ENCODE data around the gene WIPF1. TPM values are rescaled to one million over a fixed set of nuclear protein-coding genes. Genes with fewer than 3 reads are reported as not detected.

The WIPF1 gene
- total RNA-seq, 1 experiment from 2014 or later = 6.4 TPM

GRCh38 chr2:174608866-174609214, 11.2 kb upstream of the WIPF1 start:
- ChIA-PET CTCF (no interaction called here), POLR2A (no interaction called here)
- H3K9me3 Mint-ChIP-seq = no peaks in the 10 kb centered on the region
- no peaks in the 10 kb centered on the region for H3K4me1 Mint-ChIP-seq
- no peaks in the 10 kb centered on the region for H3K27me3 Mint-ChIP-seq (ENCODE audit: low read depth)
- H3K27ac Mint-ChIP-seq = no peak overlapping the region
- no peak for TF ChIP-seq ZNF423 (CRISPR knock-in tag; IDR thresholded peaks at IDR 0.05)
- TF ChIP-seq ATF1 (CRISPR knock-in tag; IDR thresholded peaks at IDR 0.05) = no peak
- no peak for TF ChIP-seq CDX4 (CRISPR knock-in tag; IDR thresholded peaks at IDR 0.05; ENCODE audit: borderline replicate concordance)
- TF ChIP-seq CREM (CRISPR knock-in tag; IDR thresholded peaks at IDR 0.05) = no peak
- no peak overlapping the region for H3K4me3 Mint-ChIP-seq
- no peak for ATAC-seq
- DNase-seq (ENCODE audit: low spot score) = no peak
- no peaks in the 10 kb centered on the region for H3K36me3 Mint-ChIP-seq

GRCh38 chr2:174607989-174608865, 10.6 kb upstream of the WIPF1 start:
- Mint-ChIP-seq H3K27ac (no peak overlapping the region), H3K4me1 (no peaks in the 10 kb centered on the region), H3K9me3 (no peaks in the 10 kb centered on the region), H3K27me3 (ENCODE audit: low read depth) (no peaks in the 10 kb centered on the region), H3K36me3 (no peaks in the 10 kb centered on the region), H3K4me3 (no peak overlapping the region)
- ChIA-PET CTCF (no interaction called here), POLR2A (no interaction called here)
- ATAC-seq (no peak), DNase-seq (ENCODE audit: low spot score) (no peak)
- TF ChIP-seq NFYB (CRISPR knock-in tag; conservative IDR thresholded peaks at IDR 0.05; ENCODE audit: low read depth) = no peak
- no peak for TF ChIP-seq EMX1 (CRISPR knock-in tag; IDR thresholded peaks at IDR 0.05)
- no peak for TF ChIP-seq NFATC4 (CRISPR knock-in tag; IDR thresholded peaks at IDR 0.05)
- no peak for TF ChIP-seq SOX15 (CRISPR knock-in tag; IDR thresholded peaks at IDR 0.05)
- no peak for TF ChIP-seq SMAD4 (CRISPR knock-in tag; IDR thresholded peaks at IDR 0.05)
- no peak for TF ChIP-seq ZNF512 (CRISPR knock-in tag; IDR thresholded peaks at IDR 0.05; ENCODE audit: borderline replicate concordance)
- TF ChIP-seq CDX4 (CRISPR knock-in tag; IDR thresholded peaks at IDR 0.05; ENCODE audit: borderline replicate concordance) = no peak
- no peak for TF ChIP-seq STAT6 (CRISPR knock-in tag; conservative IDR thresholded peaks at IDR 0.05; ENCODE audit: low read depth)
- TF ChIP-seq ZBTB21 (CRISPR knock-in tag; IDR thresholded peaks at IDR 0.05; ENCODE audit: borderline replicate concordance) = no peak
- TF ChIP-seq PRRX2 (CRISPR knock-in tag; IDR thresholded peaks at IDR 0.05) = no peak
- TF ChIP-seq CREB1 (CRISPR knock-in tag; IDR thresholded peaks at IDR 0.05) = no peak
- no peak for TF ChIP-seq ETV6 (CRISPR knock-in tag; IDR thresholded peaks at IDR 0.05)
- no peak for TF ChIP-seq AR (CRISPR knock-in tag; IDR thresholded peaks at IDR 0.05)
- TF ChIP-seq ZNF396 (CRISPR knock-in tag; IDR thresholded peaks at IDR 0.05; ENCODE audit: borderline replicate concordance) = no peak
- no peak for TF ChIP-seq AFF4 (CRISPR knock-in tag; IDR thresholded peaks at IDR 0.05; ENCODE audit: borderline replicate concordance)
- TF ChIP-seq ZNF281 (CRISPR knock-in tag; IDR thresholded peaks at IDR 0.05) = no peak

Measured in WTC11 (cell line).